HCT116 (cell line): ENCODE measurements around the gene DOCK2.

Experiments used
- ATF3 ChIP-seq: IDR thresholded peaks from 2 replicates; pipeline ENCODE4 v1.6.1; 2012
- CEBPB ChIP-seq: IDR thresholded peaks from 2 replicates; pipeline ENCODE4 v1.6.1; 2012; ENCODE audit warnings: low read depth
- CTCF ChIP-seq, 3 experiments: fragments of 200-600 bp in 1 of 3; sonication (generic) in 1 of 3; IDR thresholded peaks in 2 of 3; conservative IDR thresholded peaks in 1 of 3; 2 replicates each; pipeline ENCODE4 v1.5.1; 2012 to 2017; ENCODE audit warnings: low read depth in 2 of 3, low read length in 2 of 3, antibody characterized with exemption in 1 of 3, borderline replicate concordance in 1 of 3, control low read depth in 1 of 3, mild to moderate bottlenecking in 1 of 3, mixed read lengths in 1 of 3, mixed run types in 1 of 3, moderate library complexity in 1 of 3; ENCODE audit not compliant: insufficient read depth in 1 of 3
- EGR1 ChIP-seq: IDR thresholded peaks from 2 replicates; pipeline ENCODE4 v1.6.1; 2012; ENCODE audit warnings: low read depth
- EZH2phosphoT487 ChIP-seq: fragments of 200-600 bp; IDR thresholded peaks from 2 replicates; pipeline ENCODE4 v1.6.1; 2018; ENCODE audit warnings: antibody characterized with exemption, borderline replicate concordance
- JUND ChIP-seq: IDR thresholded peaks from 2 replicates; pipeline ENCODE4 v1.6.1; 2012
- POLR2A ChIP-seq: IDR thresholded peaks from 2 replicates; pipeline ENCODE4 v1.7.0; 2011; ENCODE audit warnings: borderline replicate concordance; ENCODE audit not compliant: insufficient read depth, insufficient read length; ENCODE audit errors: extremely low read depth
- POLR2AphosphoS5 ChIP-seq: IDR thresholded peaks from 2 replicates; pipeline ENCODE4 v1.6.1; 2011; ENCODE audit warnings: mild to moderate bottlenecking, low read depth, low read length, moderate library complexity
- REST ChIP-seq: IDR thresholded peaks from 2 replicates; pipeline ENCODE4 v1.6.1; 2012; ENCODE audit warnings: low read depth
- SIN3A ChIP-seq: IDR thresholded peaks from 2 replicates; pipeline ENCODE4 v1.6.1; 2012; ENCODE audit warnings: low read depth
- SP1 ChIP-seq: IDR thresholded peaks from 2 replicates; pipeline ENCODE4 v1.6.1; 2012; ENCODE audit warnings: low read depth
- ZNF274 ChIP-seq: fragments of 200-500 bp; sonication (Bioruptor generic); IDR thresholded peaks from 2 replicates; pipeline ENCODE4 v1.6.1; 2014; ENCODE audit warnings: mild to moderate bottlenecking, low read depth, low read length, inconsistent platforms

- TF ChIP-seq JUND (no peak), EZH2phosphoT487 (no peak), CTCF (IDR thresholded peaks at IDR 0.05 in 2 of 3, conservative IDR thresholded peaks at IDR 0.05 in 1 of 3; ENCODE audit: borderline replicate concordance in 1 of 3, insufficient read depth in 1 of 3, low read depth in 2 of 3, low read length in 2 of 3) (no peak), SIN3A (no peak), SP1 (no peak), ATF3 (no peak), POLR2A (no peak), ZNF274 (no peak), CEBPB (no peak), REST (no peak), EGR1 (no peak), POLR2AphosphoS5 (no peak)
Measured at GRCh38 chr5:170021506-170021905, 384.4 kb downstream of the DOCK2 start.
